ENCODE measurements around the gene NUP214.

DNA sequence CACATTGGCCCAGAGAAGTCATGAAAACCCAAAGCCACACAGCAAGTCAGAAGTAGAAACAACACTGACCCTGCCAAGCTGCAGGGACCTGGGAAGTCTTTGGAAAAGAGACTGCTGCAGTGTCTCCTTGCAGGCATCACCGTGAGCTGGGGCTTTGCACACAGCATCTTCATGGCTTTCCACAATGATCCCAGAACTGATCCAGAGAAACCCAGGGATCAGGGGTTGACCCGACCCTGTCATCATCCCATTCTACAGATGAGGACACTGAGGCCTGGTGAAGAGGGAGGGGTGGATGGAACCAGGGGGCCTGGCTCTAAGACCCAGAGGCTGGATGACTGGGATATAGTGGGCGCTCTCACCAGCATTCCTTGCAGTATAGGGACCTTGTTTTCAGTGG lies 155.3 kb downstream of the NUP214 start:
- TF ChIP-seq, protein P1, sequence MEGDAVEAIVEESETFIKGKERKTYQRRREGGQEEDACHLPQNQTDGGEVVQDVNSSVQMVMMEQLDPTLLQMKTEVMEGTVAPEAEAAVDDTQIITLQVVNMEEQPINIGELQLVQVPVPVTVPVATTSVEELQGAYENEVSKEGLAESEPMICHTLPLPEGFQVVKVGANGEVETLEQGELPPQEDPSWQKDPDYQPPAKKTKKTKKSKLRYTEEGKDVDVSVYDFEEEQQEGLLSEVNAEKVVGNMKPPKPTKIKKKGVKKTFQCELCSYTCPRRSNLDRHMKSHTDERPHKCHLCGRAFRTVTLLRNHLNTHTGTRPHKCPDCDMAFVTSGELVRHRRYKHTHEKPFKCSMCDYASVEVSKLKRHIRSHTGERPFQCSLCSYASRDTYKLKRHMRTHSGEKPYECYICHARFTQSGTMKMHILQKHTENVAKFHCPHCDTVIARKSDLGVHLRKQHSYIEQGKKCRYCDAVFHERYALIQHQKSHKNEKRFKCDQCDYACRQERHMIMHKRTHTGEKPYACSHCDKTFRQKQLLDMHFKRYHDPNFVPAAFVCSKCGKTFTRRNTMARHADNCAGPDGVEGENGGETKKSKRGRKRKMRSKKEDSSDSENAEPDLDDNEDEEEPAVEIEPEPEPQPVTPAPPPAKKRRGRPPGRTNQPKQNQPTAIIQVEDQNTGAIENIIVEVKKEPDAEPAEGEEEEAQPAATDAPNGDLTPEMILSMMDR (IDR thresholded peaks at IDR 0.05), result no peak
- TF ChIP-seq TCF7L2 (IDR thresholded peaks at IDR 0.05; ENCODE audit: low read depth, low read length) (no peak), POLR2AphosphoS5 (IDR thresholded peaks at IDR 0.05; ENCODE audit: low read depth, low read length) (no peak)

Measured in Panc1 (cell line).